GM21723 (cell line): ENCODE measurements around the gene TMEM270.

ENCODE experiments used
- ATAC-seq: cut with Tn5 transposase; IDR thresholded peaks from one replicate; pipeline ENCODE4 v1.9.1; 2021; ENCODE audit warnings: mild to moderate bottlenecking, moderate library complexity; ENCODE audit not compliant: unreplicated experiment

Gene TMEM270

DNA sequence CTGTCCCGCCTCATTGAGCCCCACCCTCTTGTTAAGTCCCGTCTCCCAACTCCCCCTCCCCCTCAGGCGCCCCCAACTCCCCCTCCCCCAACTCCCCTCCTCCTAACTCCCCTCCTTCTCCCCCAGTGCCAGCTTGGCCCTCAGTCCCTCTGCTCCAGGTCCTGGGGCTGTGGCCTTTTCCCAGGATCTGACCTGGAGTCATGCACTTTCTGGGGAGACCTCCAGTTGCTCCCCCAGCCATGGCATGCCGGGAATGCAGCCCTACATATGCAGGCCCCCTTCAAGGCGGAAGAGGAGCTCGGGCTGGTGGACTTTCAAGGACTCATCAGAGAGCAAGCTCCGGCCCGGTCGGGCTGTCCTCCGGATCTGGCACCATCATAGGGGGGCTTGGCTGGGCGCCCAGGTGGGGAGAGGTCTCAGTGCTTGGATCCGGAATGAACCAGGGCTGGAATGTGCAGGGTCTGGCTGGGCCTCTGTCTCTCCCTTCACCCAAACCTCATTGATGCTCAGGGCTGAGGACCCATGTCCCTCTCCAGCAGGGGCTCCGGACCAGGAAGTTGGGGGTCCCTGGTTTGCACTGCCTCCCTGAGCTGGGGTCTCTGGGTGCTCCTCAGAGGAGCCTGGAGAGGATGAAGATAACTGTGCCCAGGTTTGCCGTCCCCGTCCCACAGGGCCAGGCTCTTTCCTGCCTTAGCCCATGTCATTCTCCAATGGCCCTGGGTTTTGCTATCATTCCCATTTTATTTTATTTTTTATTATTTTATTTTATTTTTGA lies 41.1 kb downstream of the TMEM270 start:
- ATAC-seq, result no peak

DNA sequence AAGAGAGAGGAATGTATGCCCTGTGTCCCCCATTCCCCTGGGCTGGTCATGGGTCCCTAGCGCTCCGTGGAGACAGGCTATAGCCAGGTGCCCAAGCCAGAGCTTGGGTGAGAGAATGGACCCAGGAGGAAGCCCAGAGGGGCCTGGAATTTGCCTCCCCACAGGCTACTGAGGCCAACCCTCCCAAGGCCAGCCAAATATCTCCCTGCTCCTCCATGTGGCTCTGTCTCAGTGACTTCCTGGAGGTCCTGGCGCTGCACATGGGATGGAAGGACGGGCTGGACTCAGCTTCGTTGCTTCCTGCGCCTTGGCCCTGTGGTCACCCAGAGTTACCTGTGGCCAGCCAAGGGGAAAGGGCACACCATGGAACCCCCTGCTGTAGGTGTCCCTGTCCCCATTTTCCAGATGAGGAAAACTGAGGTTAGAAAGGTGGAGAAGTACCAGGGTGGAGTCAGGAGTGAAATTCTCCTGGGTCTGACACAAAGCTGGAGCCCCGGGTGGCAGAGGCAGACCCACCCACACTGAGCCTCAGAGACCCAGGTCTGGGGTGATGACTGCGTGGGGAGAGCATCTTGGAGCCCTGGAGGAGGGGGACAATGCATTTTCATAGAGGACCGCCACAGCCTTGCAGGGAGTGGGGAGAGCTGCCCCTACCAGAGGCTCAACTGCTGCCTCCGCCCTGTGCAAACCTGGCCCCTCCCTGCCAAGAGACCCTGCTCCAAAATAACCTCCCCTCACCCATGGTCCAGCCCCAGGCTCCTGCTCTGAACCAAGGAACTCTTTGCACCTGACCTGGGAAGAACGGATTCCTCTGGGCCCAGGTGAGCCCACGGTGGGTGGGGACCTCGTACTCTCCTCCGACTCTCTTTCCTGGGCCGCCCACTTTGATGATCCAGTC lies 42.6 kb downstream of the TMEM270 start:
- ATAC-seq, result no peak

DNA sequence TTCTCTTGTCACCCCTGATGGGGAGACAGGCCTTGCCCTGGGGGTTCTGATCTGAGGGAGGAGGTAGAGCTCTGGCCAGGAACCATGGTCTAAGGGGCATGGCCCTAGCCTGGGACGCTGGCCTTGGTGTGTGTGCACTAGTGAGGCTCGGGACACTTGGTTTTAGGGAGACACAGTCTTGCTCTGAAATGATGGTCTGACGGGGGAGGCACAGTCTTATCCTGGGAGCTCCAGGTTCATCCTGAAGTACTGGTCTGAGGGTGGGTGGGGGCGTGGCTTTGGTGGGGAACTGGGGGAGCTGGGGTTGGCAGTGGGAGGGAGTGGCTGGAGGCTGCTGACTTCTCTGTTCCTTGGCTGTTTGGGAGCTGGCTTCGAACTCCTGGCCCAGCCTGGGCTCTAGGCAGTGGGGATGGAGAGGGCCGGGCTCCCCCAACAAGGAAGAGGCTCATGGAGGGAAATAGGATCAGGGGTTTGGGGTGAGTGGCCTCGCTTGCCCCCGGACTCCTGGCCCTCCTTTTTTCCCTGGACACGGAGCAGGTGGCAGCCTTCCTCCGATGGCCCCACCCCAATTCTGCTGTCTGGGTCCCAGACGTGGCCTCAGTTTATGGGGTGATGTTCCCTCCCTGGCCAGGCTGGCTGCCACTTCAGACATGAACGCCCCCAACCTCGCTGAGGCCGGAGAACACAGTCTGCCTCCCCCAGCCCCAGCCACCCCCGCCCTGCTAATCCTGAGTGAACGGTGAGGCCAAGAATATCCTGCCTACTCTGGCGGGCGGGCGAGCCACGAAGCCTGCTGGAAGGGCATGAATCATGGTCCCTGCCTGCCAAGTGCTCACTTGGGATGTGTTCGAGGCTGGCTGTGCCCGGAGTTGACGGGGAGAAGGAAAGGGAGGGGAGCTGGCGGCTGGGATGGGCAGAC lies 43.5 kb downstream of the TMEM270 start:
- no peak for ATAC-seq

DNA sequence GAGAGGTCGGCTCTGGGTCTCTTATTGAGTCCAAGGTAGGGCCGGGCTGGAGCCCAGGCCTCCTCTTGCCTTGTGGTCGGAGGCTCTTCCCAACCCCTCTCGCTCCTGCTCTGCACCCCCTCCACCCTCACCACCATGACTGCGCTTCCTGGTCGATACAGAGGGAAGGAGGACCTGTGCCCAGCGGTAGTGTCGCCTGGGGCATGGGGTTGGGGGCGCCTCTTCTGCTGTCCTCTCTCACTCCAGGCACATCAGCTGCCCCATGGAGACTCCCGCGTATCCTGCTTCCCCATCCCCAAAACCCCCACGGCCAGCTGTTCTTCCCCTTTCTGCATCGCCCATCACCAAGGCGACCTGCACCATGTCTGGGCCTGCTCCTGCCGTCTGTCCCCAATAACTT lies 44.4 kb downstream of the TMEM270 start:
- ATAC-seq, result no peak

DNA sequence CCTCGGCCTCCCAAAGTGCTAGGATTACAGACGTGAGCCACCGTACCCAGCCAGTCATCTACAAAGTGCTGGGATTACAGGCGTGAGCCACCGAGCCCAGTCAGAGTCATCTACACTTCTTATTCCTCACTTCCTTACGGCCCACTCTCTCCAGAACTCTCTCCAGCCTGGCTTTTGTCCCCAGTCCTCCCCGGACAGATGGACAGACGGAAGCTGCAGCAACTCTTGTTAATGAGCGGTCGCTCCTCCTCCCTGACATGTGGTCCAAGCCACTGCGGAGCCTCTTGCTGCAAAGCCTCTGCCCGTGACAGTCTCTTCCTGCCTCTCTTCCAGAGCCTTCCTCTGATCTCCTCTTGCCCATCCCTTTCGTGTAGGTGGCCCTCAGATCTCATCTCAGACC lies 45.9 kb downstream of the TMEM270 start:
- no peak for ATAC-seq

DNA sequence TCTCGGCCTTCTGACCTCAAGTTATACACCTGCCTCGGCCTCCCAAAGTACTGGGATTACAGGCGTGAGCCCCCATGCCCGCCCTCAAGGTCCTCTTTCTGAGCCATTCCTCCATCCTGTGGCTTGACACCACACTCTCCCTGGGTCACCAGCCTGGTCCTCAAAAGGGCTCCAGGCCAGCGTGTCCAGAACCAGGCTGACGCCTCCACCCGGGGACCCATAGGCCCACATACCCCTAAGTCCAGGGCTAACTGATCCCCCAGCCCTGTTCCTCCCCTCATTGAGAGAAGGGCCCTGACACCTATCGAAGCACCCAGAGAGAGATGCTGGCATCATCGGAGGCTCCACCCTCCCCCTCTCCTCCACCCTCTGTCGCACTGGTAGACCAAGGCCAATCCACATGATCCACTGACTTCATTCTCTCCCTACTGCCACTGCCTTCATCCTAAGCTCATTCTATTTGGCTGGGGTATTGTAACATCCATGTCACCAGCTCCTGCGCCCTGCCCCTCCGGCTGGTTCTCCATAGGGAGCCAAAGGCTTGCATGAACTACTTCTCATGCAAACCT lies 46.7 kb downstream of the TMEM270 start:
- ATAC-seq, result no peak

DNA sequence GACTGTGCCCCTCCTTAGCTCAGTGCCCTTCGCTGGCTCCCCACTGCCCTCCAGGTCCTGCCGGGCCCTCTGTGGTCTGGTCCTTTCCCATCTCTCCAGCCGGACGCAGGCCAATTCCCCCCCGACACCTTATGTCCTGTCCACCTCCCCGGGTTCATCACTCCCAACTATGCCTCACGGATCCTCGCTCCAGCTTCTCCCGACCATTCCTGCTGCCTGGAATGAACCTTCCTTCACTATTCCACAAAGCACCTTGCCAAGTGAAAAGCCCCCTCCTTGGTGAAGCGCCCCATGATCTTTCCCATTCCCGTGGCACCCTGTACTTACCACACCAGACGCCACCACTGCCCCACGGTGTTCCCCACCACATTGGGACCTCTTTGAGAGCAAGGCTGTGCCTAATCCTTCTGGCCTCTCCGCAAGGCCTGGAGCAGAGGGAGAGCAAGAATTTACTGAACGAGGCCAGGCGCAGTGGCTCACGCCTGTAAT lies 47.2 kb downstream of the TMEM270 start:
- ATAC-seq, result no peak

DNA sequence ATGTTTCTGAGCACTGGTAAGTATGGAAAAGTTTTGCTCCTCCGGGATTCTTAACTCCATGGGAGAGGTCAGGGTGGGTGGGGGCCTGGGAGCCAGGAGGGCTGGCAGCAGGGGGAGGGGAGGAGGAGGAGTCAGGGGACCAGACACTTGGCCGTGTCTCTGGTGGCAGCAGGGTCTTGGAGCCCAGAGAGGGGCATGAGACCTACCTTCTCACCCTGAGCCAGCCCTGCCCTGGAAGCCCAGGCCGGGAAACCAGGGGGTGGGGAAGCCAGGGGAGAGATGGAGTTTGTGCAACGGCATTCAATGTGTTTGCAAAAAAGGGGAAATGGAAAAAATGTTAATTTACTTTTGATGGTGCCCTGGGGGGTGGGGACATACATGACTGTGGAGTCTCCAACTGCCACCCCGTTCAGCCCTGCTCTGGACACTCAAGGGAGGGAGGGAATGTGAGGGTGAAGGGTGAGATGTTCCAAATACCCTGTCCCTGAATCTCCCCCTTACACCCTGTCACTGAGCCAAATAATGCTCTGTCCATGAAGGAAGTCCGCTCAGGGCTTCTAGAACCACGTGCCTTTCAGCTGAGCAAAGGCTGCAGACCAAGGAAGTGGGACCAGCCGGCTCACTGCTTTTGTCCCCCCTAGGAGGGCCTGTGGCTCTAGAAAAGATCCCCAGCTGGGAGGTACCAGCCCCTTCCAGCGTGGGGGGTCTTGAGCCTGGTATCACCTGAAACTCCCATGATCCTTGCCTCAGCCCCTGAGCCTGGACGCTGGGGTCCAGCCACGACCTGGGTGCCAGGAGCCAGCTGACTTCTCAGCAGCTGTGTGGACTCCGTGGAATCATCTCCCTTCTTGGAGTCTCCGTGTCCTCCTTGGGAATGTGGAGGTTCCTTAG lies 48.3 kb downstream of the TMEM270 start:
- ATAC-seq, result no peak

DNA sequence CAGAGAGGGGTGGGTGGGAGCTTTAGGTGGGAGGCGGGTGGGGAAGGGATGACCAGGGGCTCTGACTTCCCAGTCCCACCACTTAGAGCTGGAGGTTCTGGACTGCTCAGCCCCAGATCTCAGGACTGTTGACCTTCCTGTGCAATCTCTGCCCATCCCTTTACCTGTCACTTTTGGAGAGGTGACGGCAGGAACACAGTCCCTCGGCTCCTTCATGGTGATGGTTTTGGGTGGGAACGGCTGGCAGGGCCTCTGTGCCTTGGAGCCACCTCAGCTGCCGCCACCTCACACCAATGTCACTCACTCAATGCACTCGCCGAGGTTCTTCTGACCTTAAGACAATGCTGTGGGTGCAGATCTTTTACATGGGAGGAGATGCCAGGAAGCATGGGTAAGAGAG lies 49.0 kb downstream of the TMEM270 start:
- ATAC-seq, result no peak

DNA sequence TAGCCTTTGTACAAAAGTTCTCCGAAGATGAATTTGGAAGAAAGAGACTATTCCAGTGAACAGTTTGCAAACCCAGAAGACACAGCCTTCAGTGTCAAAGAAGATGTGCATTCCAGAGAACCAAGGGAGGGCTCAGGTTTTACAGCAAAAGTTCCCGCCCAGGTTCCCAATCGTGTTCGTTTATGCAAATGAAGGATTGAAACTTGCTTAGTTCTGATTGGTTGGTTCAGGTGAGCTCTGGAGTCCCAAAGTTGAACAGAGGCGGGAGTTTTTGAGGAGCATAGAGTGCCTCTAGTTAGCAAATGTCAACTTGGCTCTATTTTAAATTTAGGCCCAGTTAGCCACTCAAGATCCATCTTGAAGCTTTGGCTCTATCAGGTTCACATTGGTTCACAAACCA lies 51.3 kb downstream of the TMEM270 start:
- ATAC-seq, result no peak
